Colonic mucosa (tissue), 4 donors: ENCODE results near the gene SOX8. TPM values are rescaled to one million over a fixed set of nuclear protein-coding genes. Genes with fewer than 3 reads are reported as not detected.

Experiments used
- DNase-seq: peaks from one replicate; pipeline ENCODE4 v3.0.0-alpha.2; 2020
- H3K27ac ChIP-seq: fragments of 200-600 bp; one replicate; pipeline ENCODE4 v1.8.0; 2021
- H3K27me3 ChIP-seq: fragments of 200-600 bp; one replicate; pipeline ENCODE4 v1.8.0; 2021
- H3K36me3 ChIP-seq: fragments of 200-600 bp; one replicate; pipeline ENCODE4 v1.8.0; 2021
- H3K4me1 ChIP-seq: fragments of 200-600 bp; one replicate; pipeline ENCODE4 v1.8.0; 2021; ENCODE audit warnings: mild to moderate bottlenecking
- H3K4me3 ChIP-seq: fragments of 200-600 bp; one replicate; pipeline ENCODE4 v1.8.0; 2021
- H3K9ac ChIP-seq, 2 donors: one replicate each; pipeline ENCODE4 v1.7.0; 2013; ENCODE audit warnings: control low read depth in 2 of 2, low read depth in 2 of 2, low read length in 2 of 2
- H3K9me3 ChIP-seq: fragments of 200-600 bp; one replicate; pipeline ENCODE4 v1.8.0; 2021
- CTCF ChIP-seq: fragments of 200-600 bp; IDR thresholded peaks from one replicate; pipeline ENCODE4 v1.8.0; 2022; ENCODE audit warnings: antibody characterized with exemption, mild to moderate bottlenecking
- intact Hi-C: fragments of 100-400 bp; cut with DNase I; formaldehyde crosslinking; loops from one replicate; pipeline ENCODE4 v1.14.1; 2022
- total RNA-seq, 2 donors: library from RNA; stranded (reverse); fragmentation: NEBNext Ultra II Directional in 1 of 2; extraction: Animal tissue kit (Norgen Biotek cat#: 25700) in 1 of 2; gene quantifications; one replicate each; pipeline ENCODE4 v1.2.1, GENCODE V29; 2021
- donor health status: healthy.
- donor health status: DM: no; HTN: no; CAD: no.
- donor health status: DM: no; HTN: no; CAD: no.

SOX8 gene
- total RNA-seq, 2 donors from 2014 or later: 0.20 to 0.61 TPM

- Histone ChIP-seq H3K9ac (peak overlapping the region in 1 of 2 donors; percentile 3), H3K27me3 (no peaks in the 10 kb centered on the region), H3K27ac (peak overlapping the region; percentile 69), H3K9me3 (no peaks in the 10 kb centered on the region), H3K36me3 (no peaks in the 10 kb centered on the region), H3K4me1 (peaks cover 5% of the 10 kb centered on the region), H3K4me3 (peak overlapping the region; percentile 33)
- intact Hi-C loops: no loop called here
- TF ChIP-seq CTCF: no peak
- no peak for DNase-seq
Measured at GRCh38 chr16:962901-963814, 18.4 kb upstream of the SOX8 start.

DNA sequence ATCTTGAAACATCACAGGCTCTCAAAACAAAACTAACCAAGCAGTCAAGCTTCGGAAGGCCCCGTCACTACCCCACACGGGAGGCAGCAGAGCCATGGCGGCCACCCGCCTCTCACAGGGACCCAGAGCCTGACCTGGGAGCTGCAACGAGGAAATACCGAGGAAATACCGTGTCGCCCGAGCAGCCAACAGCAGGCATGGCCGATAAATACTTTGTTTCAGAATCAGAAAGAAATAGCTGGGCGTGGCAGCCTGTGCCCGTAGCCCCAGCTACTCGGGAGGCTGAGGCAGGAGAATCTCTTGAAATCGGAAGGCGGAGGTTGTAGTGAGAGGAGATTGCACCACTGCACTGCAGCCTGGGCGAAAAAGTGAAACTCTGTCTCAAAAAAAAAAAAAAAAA lies 17.7 kb upstream of the SOX8 start:
- H3K4me1 ChIP-seq: peaks cover 5% of the 10 kb centered on the region
- no peaks in the 10 kb centered on the region for H3K27me3 ChIP-seq
- H3K9ac ChIP-seq: peak overlapping the region; percentile 3 to 57
- TF ChIP-seq CTCF: no peak
- no peaks in the 10 kb centered on the region for H3K9me3 ChIP-seq
- DNase-seq: no peak
- H3K36me3 ChIP-seq: no peaks in the 10 kb centered on the region
- peak overlapping the region; percentile 33 for H3K4me3 ChIP-seq
- intact Hi-C loops: no loop called here
- H3K27ac ChIP-seq: peak overlapping the region; percentile 69

DNA sequence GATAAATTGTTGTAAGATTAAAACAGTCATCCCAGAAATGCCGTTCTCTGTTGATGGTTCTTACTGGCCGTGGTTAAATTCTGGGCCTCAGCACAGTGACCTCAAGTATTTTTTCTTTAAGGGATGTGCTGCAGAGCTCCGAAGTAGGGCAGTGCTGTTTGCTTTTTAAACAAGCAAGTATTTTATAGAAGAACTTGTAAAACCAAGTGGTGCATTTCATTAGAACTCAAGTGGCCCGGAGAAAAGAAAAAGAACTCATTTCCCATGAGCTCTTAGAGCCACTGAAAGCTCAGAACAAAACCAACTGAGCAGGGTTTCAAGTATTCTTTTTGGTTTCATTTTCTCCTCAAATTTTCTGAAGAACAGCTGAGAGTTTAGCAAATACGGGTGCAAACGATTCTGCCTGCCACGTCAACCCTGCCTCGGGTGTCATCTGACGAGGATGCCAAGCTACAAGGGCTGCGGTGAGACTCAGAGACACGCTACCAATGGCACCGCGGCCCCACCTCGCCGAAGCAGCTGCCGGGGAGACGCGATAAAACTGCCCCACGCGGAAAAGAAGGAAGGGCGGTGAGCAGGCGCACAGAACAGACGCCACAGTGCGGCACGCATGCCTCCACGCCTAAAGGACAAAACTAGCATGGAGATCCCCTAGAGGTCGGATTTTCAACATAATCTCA lies 17.1 kb upstream of the SOX8 start:
- H3K9me3 ChIP-seq: no peaks in the 10 kb centered on the region
- H3K36me3 ChIP-seq: no peaks in the 10 kb centered on the region
- no peaks in the 10 kb centered on the region for H3K27me3 ChIP-seq
- TF ChIP-seq CTCF: no peak
- H3K9ac ChIP-seq: peak overlapping the region in 1 of 2 donors; percentile 62
- intact Hi-C loops: no loop called here
- peak overlapping the region; percentile 69 for H3K27ac ChIP-seq
- H3K4me3 ChIP-seq: peak overlapping the region; percentile 33
- DNase-seq: peak; percentile 56
- peaks cover 5% of the 10 kb centered on the region for H3K4me1 ChIP-seq

GRCh38 chr16:965036-965395 lies 16.6 kb upstream of the SOX8 start:
- intact Hi-C loops: no loop called here
- H3K27ac ChIP-seq: peak overlapping the region; percentile 69
- H3K9ac ChIP-seq: no peak overlapping the region
- H3K36me3 ChIP-seq: no peaks in the 10 kb centered on the region
- TF ChIP-seq CTCF: no peak
- DNase-seq: no peak
- H3K4me3 ChIP-seq: peak overlapping the region; percentile 33
- H3K27me3 ChIP-seq: no peaks in the 10 kb centered on the region
- no peaks in the 10 kb centered on the region for H3K9me3 ChIP-seq
- peaks cover 5% of the 10 kb centered on the region for H3K4me1 ChIP-seq

DNA sequence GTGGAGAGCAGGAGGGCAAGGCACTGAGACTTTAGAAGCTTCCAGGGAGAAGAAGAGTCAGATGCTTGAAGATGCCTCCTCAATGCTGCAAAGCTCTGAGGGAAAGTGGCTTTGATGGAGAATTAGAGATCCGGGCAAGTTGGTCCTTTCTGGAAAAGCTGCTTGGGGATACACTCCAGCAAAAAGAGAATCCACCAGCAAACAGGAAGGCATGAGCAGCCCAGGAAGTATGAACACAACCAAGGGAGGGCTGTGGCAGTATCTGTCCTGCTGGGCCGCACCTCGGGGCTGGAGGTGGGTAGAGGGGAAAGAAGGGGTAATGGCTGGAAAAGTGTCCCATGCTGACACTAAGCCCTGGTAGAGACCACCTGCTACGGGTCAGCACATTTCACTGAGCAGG lies 16.1 kb upstream of the SOX8 start:
- no peak for TF ChIP-seq CTCF
- no peak overlapping the region for H3K4me3 ChIP-seq
- intact Hi-C loops: no loop called here
- no peaks in the 10 kb centered on the region for H3K36me3 ChIP-seq
- H3K9ac ChIP-seq: no peak overlapping the region
- DNase-seq: no peak
- H3K4me1 ChIP-seq: peaks cover 5% of the 10 kb centered on the region
- H3K27me3 ChIP-seq: no peaks in the 10 kb centered on the region
- H3K27ac ChIP-seq: no peak overlapping the region
- H3K9me3 ChIP-seq: no peaks in the 10 kb centered on the region
